ENCODE data around the gene PROM2.
"Not testable (repeated sequence)": the region's sequence is repeated elsewhere in the genome, so short reads cannot be mapped to it uniquely, and the experiment has no call there.

PROM2 gene

GRCh38 chr2:95274291-95275150 lies at the start of gene PROM2:
TSS of gene PROM2 (plus strand) at chr2:95274449. CDS start at chr2:95274586, 137 bp downstream.
- no peak for DNase-seq (ENCODE audit: low spot score)

GRCh38 chr2:95225658-95226057 lies 48.6 kb upstream of the PROM2 start:
- DNase-seq (ENCODE audit: low spot score) = no peak

GRCh38 chr2:95231723-95232122 lies 42.5 kb upstream of the PROM2 start:
- DNase-seq (ENCODE audit: low spot score) = peak; percentile 5

GRCh38 chr2:95232232-95232631 lies 42.0 kb upstream of the PROM2 start:
- no peak for DNase-seq (ENCODE audit: low spot score)

GRCh38 chr2:95234286-95234785 lies 39.9 kb upstream of the PROM2 start:
- no peak for DNase-seq (ENCODE audit: low spot score)

GRCh38 chr2:95234816-95235215 lies 39.4 kb upstream of the PROM2 start:
- DNase-seq (ENCODE audit: low spot score) = no peak

GRCh38 chr2:95238131-95238530 lies 36.1 kb upstream of the PROM2 start:
- DNase-seq (ENCODE audit: low spot score) = no peak

- no peak for DNase-seq (ENCODE audit: low spot score)
Observed at GRCh38 chr2:95240091-95240490, 34.2 kb upstream of the PROM2 start.

- no peak for DNase-seq (ENCODE audit: low spot score)
Observed at GRCh38 chr2:95240556-95240955, 33.7 kb upstream of the PROM2 start.

GRCh38 chr2:95242084-95242483 lies 32.2 kb upstream of the PROM2 start:
- DNase-seq (ENCODE audit: low spot score) = not testable (repeated sequence)

- DNase-seq (ENCODE audit: low spot score) = no peak
Observed at GRCh38 chr2:95258271-95258670, 16.0 kb upstream of the PROM2 start.

GRCh38 chr2:95260028-95261023 lies 13.9 kb upstream of the PROM2 start:
- no peak for DNase-seq (ENCODE audit: low spot score)

GRCh38 chr2:95261602-95262001 lies 12.6 kb upstream of the PROM2 start:
- no peak for DNase-seq (ENCODE audit: low spot score)

GRCh38 chr2:95262896-95263542 lies 11.2 kb upstream of the PROM2 start:
- no peak for DNase-seq (ENCODE audit: low spot score)

- DNase-seq (ENCODE audit: low spot score) = no peak
Observed at GRCh38 chr2:95264624-95265023, 9.6 kb upstream of the PROM2 start.

GRCh38 chr2:95265182-95265581 lies 9.1 kb upstream of the PROM2 start:
- no peak for DNase-seq (ENCODE audit: low spot score)

GRCh38 chr2:95266781-95267430 lies 7.3 kb upstream of the PROM2 start:
- DNase-seq (ENCODE audit: low spot score) = no peak

GRCh38 chr2:95267458-95268210 lies 6.6 kb upstream of the PROM2 start:
- no peak for DNase-seq (ENCODE audit: low spot score)

GRCh38 chr2:95268211-95269035 lies 5.8 kb upstream of the PROM2 start:
- no peak for DNase-seq (ENCODE audit: low spot score)

All from hematopoietic multipotent progenitor cell treated with erythropoietin and hydrocortisone succinate and interleukin-3 and kit ligand, for 17 days (in vitro differentiated cells).